Activated naive CD8-positive, alpha-beta T cell (primary cell): Measurements from ENCODE around the gene GABRB1.
"Not testable (repeated sequence)": the region's sequence is repeated elsewhere in the genome, so short reads cannot be mapped to it uniquely, and the experiment has no call there.

Source experiments
- H3K27ac Mint-ChIP-seq: one replicate; pipeline ENCODE4 v1.8.0; 2021; ENCODE audit warnings: mixed read lengths
- H3K27me3 Mint-ChIP-seq: one replicate; pipeline ENCODE4 v1.8.0; 2021; ENCODE audit warnings: mixed read lengths
- H3K36me3 Mint-ChIP-seq: one replicate; pipeline ENCODE4 v1.8.0; 2021; ENCODE audit warnings: mixed read lengths
- H3K4me1 Mint-ChIP-seq: one replicate; pipeline ENCODE4 v1.8.0; 2021; ENCODE audit warnings: low read depth, mixed read lengths
- H3K4me3 Mint-ChIP-seq: one replicate; pipeline ENCODE4 v1.8.0; 2021; ENCODE audit warnings: mild to moderate bottlenecking, mixed read lengths
- H3K9me3 Mint-ChIP-seq: one replicate; pipeline ENCODE4 v1.8.0; 2021; ENCODE audit warnings: low read depth, mixed read lengths

Gene GABRB1

DNA sequence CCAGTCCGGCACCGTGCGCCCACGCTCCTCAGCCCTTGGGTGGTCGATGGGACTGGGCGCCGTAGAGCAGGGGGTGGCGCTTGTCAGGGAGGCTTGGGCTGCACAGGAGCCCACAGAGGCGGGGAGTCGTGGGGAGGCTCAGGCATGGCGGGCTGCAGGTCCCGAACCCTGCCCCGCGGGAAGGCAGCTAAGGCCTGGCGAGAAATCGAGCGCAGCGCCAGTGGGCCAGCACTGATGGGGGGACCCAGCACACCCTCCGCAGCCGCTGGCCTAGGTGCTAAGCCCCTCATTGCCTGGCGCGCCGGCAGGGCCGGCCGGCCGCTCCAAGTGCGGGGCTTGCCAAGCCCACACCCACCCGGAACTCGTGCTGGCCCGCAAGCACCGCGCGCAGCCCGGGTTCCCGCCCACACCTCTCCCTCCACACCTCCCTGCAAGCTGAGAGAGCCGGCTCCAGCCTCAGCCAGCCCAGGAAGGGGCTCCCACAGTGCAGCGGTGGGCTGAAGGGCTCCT lies 346.7 kb downstream of the GABRB1 start:
- not testable (repeated sequence) for H3K4me3 Mint-ChIP-seq, H3K27ac Mint-ChIP-seq, H3K4me1 Mint-ChIP-seq, H3K36me3 Mint-ChIP-seq, H3K9me3 Mint-ChIP-seq, H3K27me3 Mint-ChIP-seq

DNA sequence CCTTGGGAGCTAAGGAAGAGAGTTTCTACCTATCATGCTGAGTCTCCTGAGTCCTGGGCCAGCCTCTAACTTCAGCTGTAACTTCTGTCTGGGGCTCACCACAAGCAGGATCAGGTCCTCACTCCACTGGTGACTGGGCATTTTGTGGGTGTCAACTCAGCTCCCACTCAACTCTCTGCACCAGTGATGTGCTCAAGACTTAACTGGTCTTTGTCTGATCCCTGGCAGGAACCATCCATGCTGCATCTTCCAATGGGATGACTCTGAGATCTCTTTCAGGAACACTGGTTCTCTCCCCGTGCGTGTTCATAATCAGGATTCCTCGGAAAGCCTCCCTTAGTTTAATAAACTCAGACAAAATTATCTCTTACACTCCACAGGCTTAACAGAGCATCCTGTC lies 349.8 kb downstream of the GABRB1 start:
- no peak overlapping the region for H3K27ac Mint-ChIP-seq
- H3K27me3 Mint-ChIP-seq, result peaks cover 2% of the 10 kb centered on the region
- H3K4me3 Mint-ChIP-seq, result no peak overlapping the region
- H3K36me3 Mint-ChIP-seq, result no peaks in the 10 kb centered on the region
- H3K4me1 Mint-ChIP-seq, result no peaks in the 10 kb centered on the region
- no peaks in the 10 kb centered on the region for H3K9me3 Mint-ChIP-seq

GRCh38 chr4:47382846-47383360 lies 351.5 kb downstream of the GABRB1 start:
- Mint-ChIP-seq H3K4me1 (no peaks in the 10 kb centered on the region), H3K27ac (no peak overlapping the region), H3K4me3 (no peak overlapping the region), H3K27me3 (peaks cover 8% of the 10 kb centered on the region), H3K9me3 (no peaks in the 10 kb centered on the region), H3K36me3 (no peaks in the 10 kb centered on the region)

DNA sequence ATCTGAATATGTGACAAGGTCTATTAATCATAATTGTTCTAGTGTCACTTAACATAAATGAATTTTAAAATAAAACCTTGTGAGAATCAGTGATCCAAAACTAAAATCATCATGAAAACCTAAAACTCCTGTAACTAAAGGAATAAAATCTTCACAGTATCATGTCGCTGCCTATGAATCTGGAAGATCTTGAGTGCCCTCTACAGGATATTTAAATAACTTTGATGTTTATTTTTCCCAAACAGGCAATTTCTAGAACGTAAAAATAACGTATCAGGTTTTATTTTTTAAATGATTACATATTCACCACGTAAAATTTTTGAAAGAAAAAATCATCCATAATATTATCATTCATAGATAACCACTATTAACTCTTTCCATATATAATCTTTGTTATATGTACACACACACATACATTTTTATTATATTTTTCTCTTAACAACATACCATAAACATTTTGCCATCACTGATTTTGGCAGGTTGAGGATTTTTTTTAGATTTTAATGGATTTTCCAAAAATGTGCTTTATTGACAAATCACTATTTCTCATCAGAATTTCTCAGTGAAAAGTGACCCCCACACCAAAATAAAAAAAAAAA lies 352.6 kb downstream of the GABRB1 start:
- Mint-ChIP-seq H3K27ac (no peak overlapping the region), H3K4me3 (no peak overlapping the region), H3K36me3 (no peaks in the 10 kb centered on the region), H3K4me1 (no peaks in the 10 kb centered on the region), H3K27me3 (peaks cover 8% of the 10 kb centered on the region), H3K9me3 (no peaks in the 10 kb centered on the region)

DNA sequence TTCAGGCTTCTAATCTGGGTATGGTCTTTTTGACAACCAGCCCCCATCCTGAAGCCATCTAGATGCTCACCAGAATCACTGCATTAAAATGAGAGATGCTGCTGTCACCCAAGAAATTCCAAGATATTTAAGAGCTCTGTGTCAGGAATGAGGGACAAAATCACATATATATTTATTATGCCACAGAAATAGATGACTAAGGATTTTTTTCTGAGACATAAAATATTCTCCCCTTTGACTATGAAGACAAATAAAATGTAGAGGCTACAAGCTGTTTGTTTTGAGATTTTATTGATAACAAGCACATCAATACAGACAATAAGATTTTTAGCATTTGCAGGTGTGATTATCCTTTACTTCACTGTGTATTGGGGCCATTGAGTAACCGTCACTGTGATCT lies 354.8 kb downstream of the GABRB1 start:
- H3K36me3 Mint-ChIP-seq, result no peaks in the 10 kb centered on the region
- H3K4me3 Mint-ChIP-seq, result no peak overlapping the region
- peaks cover 8% of the 10 kb centered on the region for H3K27me3 Mint-ChIP-seq
- no peak overlapping the region for H3K27ac Mint-ChIP-seq
- H3K4me1 Mint-ChIP-seq, result no peaks in the 10 kb centered on the region
- no peaks in the 10 kb centered on the region for H3K9me3 Mint-ChIP-seq

- Mint-ChIP-seq H3K27me3 (peaks cover 8% of the 10 kb centered on the region), H3K4me1 (no peaks in the 10 kb centered on the region), H3K27ac (no peak overlapping the region), H3K36me3 (no peaks in the 10 kb centered on the region), H3K9me3 (no peaks in the 10 kb centered on the region), H3K4me3 (no peak overlapping the region)
Observed at GRCh38 chr4:47386561-47387235, 355.3 kb downstream of the GABRB1 start.

DNA sequence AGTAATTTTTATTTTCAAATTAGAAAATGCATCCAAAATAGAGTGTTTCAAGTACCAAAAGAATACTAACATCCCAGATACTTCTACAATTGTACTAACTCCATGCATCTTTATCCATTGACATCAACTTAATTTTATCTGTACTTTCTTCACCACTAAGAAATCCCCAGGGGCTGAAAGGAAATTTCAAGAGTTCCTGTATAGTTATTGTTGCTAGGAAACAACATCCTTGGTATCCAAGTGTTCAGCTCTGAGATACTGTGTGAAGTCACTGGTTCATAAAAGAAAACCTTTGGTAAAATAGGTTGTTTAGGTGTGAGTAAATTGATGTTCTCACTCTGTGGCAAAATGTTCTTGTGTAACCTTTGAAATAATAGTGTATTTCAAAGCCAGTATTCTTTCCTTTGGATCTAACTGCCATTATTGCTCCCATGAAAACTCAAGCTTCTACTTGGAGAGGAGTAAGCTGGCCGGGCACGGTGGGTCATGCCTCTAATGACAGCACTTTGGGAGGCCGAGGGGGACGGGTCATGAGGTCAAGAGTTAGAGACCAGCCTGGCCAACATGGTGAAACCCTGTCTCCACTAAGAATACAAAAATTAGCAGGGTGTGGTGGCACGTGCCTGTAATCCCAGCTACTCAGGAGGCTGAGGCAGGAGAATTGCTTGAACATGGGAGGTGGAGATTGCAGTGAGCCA lies 359.2 kb downstream of the GABRB1 start:
- H3K27me3 Mint-ChIP-seq, result peaks cover 8% of the 10 kb centered on the region
- no peaks in the 10 kb centered on the region for H3K9me3 Mint-ChIP-seq
- no peaks in the 10 kb centered on the region for H3K4me1 Mint-ChIP-seq
- no peak overlapping the region for H3K27ac Mint-ChIP-seq
- no peak overlapping the region for H3K4me3 Mint-ChIP-seq
- H3K36me3 Mint-ChIP-seq, result no peaks in the 10 kb centered on the region

DNA sequence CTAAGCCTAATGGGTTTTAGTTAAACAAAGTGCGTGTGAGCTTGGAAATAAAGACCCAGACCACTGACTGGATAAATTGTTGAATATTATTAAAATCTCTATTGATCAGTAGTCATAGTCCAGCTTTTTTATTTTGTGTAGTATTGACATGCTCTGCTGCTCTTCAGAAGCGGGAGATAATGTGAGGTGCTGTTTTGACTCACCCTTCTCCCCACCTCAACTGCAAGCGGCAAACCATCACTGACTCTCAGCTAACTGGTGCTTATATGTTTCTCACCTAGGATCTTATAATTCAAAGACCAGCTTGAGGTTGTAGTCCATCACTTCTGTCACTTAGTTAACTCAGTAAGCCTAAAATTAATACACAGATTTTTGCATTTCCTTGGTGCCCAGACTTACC lies 359.9 kb downstream of the GABRB1 start:
- Mint-ChIP-seq H3K36me3 (no peaks in the 10 kb centered on the region), H3K27ac (no peak overlapping the region), H3K4me3 (no peak overlapping the region), H3K4me1 (no peaks in the 10 kb centered on the region), H3K9me3 (no peaks in the 10 kb centered on the region), H3K27me3 (peaks cover 5% of the 10 kb centered on the region)

- Mint-ChIP-seq H3K27me3 (peaks cover 2% of the 10 kb centered on the region), H3K27ac (no peak overlapping the region), H3K9me3 (no peaks in the 10 kb centered on the region), H3K36me3 (no peaks in the 10 kb centered on the region), H3K4me1 (no peaks in the 10 kb centered on the region), H3K4me3 (no peak overlapping the region)
Observed at GRCh38 chr4:47406408-47406807, 375.0 kb downstream of the GABRB1 start.

DNA sequence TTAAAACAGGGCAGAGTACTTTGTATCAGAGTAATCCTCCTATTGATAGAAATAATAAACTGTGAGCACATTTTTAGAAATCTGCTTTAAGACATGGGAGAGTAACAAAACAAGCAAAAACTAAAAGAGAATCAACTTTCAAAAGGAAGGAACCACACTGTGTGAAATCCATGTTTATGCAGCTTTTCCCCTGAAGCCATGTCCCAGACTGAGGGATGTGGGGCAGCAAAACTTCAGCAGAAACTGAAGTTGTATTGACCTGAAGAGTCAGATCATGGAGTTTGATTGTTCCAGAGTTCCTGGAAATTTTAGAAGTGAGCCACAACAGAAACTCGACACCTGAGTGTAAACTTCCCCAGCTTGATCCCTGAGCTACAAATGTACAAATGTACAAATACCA lies 378.9 kb downstream of the GABRB1 start:
- peaks cover 2% of the 10 kb centered on the region for H3K27me3 Mint-ChIP-seq
- H3K27ac Mint-ChIP-seq, result no peak overlapping the region
- H3K36me3 Mint-ChIP-seq, result no peaks in the 10 kb centered on the region
- no peaks in the 10 kb centered on the region for H3K4me1 Mint-ChIP-seq
- H3K4me3 Mint-ChIP-seq, result no peak overlapping the region
- no peaks in the 10 kb centered on the region for H3K9me3 Mint-ChIP-seq

DNA sequence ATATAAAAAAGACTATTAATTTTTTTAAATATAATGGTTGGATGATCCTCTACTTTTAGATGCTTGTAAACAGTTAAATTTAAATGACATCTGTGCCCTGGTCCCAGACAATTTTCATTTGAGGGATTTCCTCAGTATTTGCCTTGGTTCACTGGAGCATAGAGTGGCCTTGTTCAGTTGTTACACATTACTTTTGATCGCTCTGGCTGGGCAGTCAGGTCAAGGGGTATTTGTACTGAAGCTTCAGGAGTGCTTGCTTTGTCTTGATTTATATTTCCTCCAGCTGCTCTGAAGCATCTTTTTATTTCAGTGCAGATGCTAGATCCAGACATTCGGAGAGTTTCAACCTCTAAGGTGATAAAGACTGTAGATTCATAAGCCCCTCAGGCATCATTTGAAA lies 382.2 kb downstream of the GABRB1 start:
- Mint-ChIP-seq H3K27ac (no peak overlapping the region), H3K4me3 (no peak overlapping the region), H3K4me1 (no peaks in the 10 kb centered on the region), H3K36me3 (no peaks in the 10 kb centered on the region), H3K27me3 (no peaks in the 10 kb centered on the region), H3K9me3 (no peaks in the 10 kb centered on the region)

DNA sequence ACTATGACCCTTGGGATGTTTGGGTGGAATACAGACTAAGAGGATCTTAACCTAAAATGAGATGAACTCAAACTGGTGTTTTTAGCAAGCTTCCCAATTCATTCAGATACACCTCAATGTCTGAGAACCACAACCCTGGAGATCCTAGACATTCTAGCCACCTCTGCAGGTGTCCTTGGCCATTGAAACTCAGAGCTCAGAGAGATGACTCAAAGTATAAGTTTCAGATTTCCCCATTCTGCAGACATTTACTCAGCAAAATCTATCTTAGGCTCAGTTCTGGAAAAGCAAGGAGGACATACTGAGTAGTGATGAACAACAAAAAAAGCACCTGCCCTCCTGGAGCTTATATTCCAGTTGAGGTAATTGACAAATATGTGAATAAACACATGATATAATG lies 384.4 kb downstream of the GABRB1 start:
- H3K4me1 Mint-ChIP-seq, result no peaks in the 10 kb centered on the region
- H3K36me3 Mint-ChIP-seq, result no peaks in the 10 kb centered on the region
- no peaks in the 10 kb centered on the region for H3K27me3 Mint-ChIP-seq
- no peak overlapping the region for H3K4me3 Mint-ChIP-seq
- H3K27ac Mint-ChIP-seq, result no peak overlapping the region
- H3K9me3 Mint-ChIP-seq, result no peaks in the 10 kb centered on the region

GRCh38 chr4:47418147-47418546 lies 386.8 kb downstream of the GABRB1 start:
- Mint-ChIP-seq H3K27ac (no peak overlapping the region), H3K4me1 (no peaks in the 10 kb centered on the region), H3K4me3 (no peak overlapping the region), H3K36me3 (no peaks in the 10 kb centered on the region), H3K9me3 (no peaks in the 10 kb centered on the region), H3K27me3 (peaks cover 4% of the 10 kb centered on the region)

DNA sequence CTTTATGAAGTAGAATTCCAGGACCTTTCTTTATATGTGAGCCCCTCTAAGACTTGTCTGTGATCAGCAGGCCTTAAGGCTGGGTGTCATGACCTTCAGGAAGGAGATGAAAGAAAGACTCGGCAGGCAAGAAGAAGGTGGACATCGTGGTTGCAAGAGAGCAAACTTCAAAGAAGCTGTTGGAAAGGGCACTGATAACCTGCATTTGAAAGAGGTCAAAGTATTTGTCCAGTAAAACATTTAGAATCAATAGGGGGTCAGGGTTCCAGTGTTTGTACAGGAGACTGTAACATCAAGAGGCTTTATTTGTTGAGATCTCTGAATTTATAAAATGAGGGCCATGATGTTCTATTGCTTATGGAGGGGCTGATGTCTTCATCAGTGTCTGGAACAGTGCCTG lies 387.9 kb downstream of the GABRB1 start:
- H3K27ac Mint-ChIP-seq, result no peak overlapping the region
- H3K27me3 Mint-ChIP-seq, result peaks cover 4% of the 10 kb centered on the region
- H3K4me3 Mint-ChIP-seq, result no peak overlapping the region
- H3K4me1 Mint-ChIP-seq, result no peaks in the 10 kb centered on the region
- no peaks in the 10 kb centered on the region for H3K9me3 Mint-ChIP-seq
- H3K36me3 Mint-ChIP-seq, result no peaks in the 10 kb centered on the region

DNA sequence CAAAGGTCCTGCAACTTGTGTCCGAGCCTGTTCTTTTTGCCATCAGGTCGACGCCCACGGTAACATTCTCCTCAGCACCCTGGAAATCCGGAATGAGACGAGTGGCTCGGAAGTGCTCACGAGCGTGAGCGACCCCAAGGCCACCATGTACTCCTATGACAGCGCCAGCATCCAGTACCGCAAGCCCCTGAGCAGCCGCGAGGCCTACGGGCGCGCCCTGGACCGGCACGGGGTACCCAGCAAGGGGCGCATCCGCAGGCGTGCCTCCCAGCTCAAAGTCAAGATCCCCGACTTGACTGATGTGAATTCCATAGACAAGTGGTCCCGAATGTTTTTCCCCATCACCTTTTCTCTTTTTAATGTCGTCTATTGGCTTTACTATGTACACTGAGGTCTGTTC lies 394.3 kb downstream of the GABRB1 start:
- H3K9me3 Mint-ChIP-seq, result no peaks in the 10 kb centered on the region
- no peak overlapping the region for H3K4me3 Mint-ChIP-seq
- no peak overlapping the region for H3K27ac Mint-ChIP-seq
- peaks cover 4% of the 10 kb centered on the region for H3K27me3 Mint-ChIP-seq
- H3K36me3 Mint-ChIP-seq, result no peaks in the 10 kb centered on the region
- no peaks in the 10 kb centered on the region for H3K4me1 Mint-ChIP-seq
